Astrocyte (in vitro differentiated cells and primary cell): Measurements from ENCODE around the gene C11orf24. TPM values are rescaled to one million over a fixed set of nuclear protein-coding genes. Genes with fewer than 3 reads are reported as not detected.

Source experiments
- DNase-seq: peaks from one replicate; pipeline ENCODE4 v3.0.0-alpha.2; 2010; ENCODE audit warnings: low read depth
- FAIRE-seq: peaks from 2 replicates; lab custom pipeline; 2011; peaks lifted over from hg19 to GRCh38; lab: Jason Lieb, UNC
- H2AFZ ChIP-seq: 2 replicates; pipeline ENCODE4 v1.6.0; 2012; ENCODE audit warnings: low read depth, low read length, inconsistent platforms
- H3K27ac ChIP-seq: 2 replicates; pipeline ENCODE4 v1.5.1; 2011; ENCODE audit warnings: low read depth, low read length, inconsistent platforms
- H3K27me3 ChIP-seq: 2 replicates; pipeline ENCODE4 v1.6.0; 2011; ENCODE audit warnings: low read length, inconsistent platforms; ENCODE audit not compliant: insufficient read depth
- H3K36me3 ChIP-seq: 2 replicates; pipeline ENCODE4 v1.5.1; 2011; ENCODE audit warnings: low read length, inconsistent platforms; ENCODE audit not compliant: insufficient read depth
- H3K4me1 ChIP-seq: 2 replicates; pipeline ENCODE4 v1.5.1; 2011; ENCODE audit warnings: low read length, inconsistent platforms; ENCODE audit not compliant: insufficient read depth
- H3K4me2 ChIP-seq: 2 replicates; pipeline ENCODE4 v1.6.0; 2012; ENCODE audit warnings: low read length, inconsistent platforms
- H3K4me3 ChIP-seq: 2 replicates; pipeline ENCODE4 v1.5.1; 2011; ENCODE audit warnings: low read depth, mild to moderate bottlenecking, low read length, inconsistent platforms; ENCODE audit not compliant: insufficient read depth
- H3K79me2 ChIP-seq: 2 replicates; pipeline ENCODE4 v1.6.0; 2012; ENCODE audit warnings: mild to moderate bottlenecking, low read length, inconsistent platforms; ENCODE audit not compliant: insufficient read depth
- H3K9ac ChIP-seq: 2 replicates; pipeline ENCODE4 v1.6.0; 2012; ENCODE audit warnings: mild to moderate bottlenecking, low read length, inconsistent platforms
- H3K9me3 ChIP-seq: 2 replicates; pipeline ENCODE4 v1.5.1; 2012; ENCODE audit warnings: low read depth, mild to moderate bottlenecking, low read length, inconsistent platforms; ENCODE audit not compliant: insufficient read depth
- H4K20me1 ChIP-seq: 2 replicates; pipeline ENCODE4 v1.6.0; 2012; ENCODE audit warnings: low read length, inconsistent platforms; ENCODE audit not compliant: insufficient read depth
- H3K27ac Mint-ChIP-seq: one replicate; pipeline ENCODE4 v1.8.0; 2021; ENCODE audit warnings: mild to moderate bottlenecking, mixed read lengths; ENCODE audit not compliant: unreplicated experiment
- H3K27me3 Mint-ChIP-seq: one replicate; pipeline ENCODE4 v1.8.0; 2021; ENCODE audit warnings: low read depth, mixed read lengths; ENCODE audit not compliant: unreplicated experiment
- H3K36me3 Mint-ChIP-seq: one replicate; pipeline ENCODE4 v1.8.0; 2021; ENCODE audit warnings: low read depth, mixed read lengths; ENCODE audit not compliant: unreplicated experiment
- H3K4me1 Mint-ChIP-seq: one replicate; pipeline ENCODE4 v1.8.0; 2021; ENCODE audit warnings: low read depth, mixed read lengths; ENCODE audit not compliant: unreplicated experiment
- H3K4me3 Mint-ChIP-seq: one replicate; pipeline ENCODE4 v1.8.0; 2021; ENCODE audit warnings: mild to moderate bottlenecking, moderate library complexity, mixed read lengths; ENCODE audit not compliant: unreplicated experiment
- H3K9me3 Mint-ChIP-seq: one replicate; pipeline ENCODE4 v1.8.0; 2021; ENCODE audit warnings: mild to moderate bottlenecking, mixed read lengths; ENCODE audit not compliant: unreplicated experiment
- CTCF ChIP-seq: IDR thresholded peaks from 2 replicates; pipeline ENCODE4 v1.5.1; 2011; ENCODE audit warnings: low read depth, mild to moderate bottlenecking, inconsistent platforms, low read length, moderate library complexity; ENCODE audit not compliant: insufficient read depth
- EZH2 ChIP-seq: IDR thresholded peaks from 2 replicates; pipeline ENCODE4 v1.6.1; 2012; ENCODE audit warnings: mild to moderate bottlenecking, low read length, inconsistent platforms; ENCODE audit not compliant: insufficient read depth
- total RNA-seq: library from RNA; stranded (reverse); gene quantifications from 2 replicates; pipeline ENCODE4 v1.2.1, GENCODE V29; 2021

C11orf24 gene
- total RNA-seq, 1 donor from 2014 or later: 79.8 TPM

DNA sequence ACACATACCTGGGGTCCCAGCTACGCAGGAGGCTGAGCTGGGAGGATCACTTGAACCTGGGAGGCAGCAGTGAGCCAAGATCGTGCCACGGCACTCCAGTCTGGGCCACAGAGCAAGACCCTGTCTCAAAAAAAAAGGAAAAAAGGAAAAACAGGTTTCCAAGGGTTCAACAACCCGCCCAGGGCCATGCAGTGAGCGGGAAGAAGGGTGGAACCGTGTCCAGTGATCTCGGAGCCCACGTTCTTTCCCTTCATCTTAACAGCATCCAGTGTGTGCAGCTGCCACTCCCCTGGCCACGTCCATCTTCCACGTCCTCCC, 25.7 kb upstream of the C11orf24 start:
- no peak overlapping the region for H3K27ac Mint-ChIP-seq
- Histone ChIP-seq H3K36me3 (no peaks in the 10 kb centered on the region), H3K9me3 (no peaks in the 10 kb centered on the region)

DNA sequence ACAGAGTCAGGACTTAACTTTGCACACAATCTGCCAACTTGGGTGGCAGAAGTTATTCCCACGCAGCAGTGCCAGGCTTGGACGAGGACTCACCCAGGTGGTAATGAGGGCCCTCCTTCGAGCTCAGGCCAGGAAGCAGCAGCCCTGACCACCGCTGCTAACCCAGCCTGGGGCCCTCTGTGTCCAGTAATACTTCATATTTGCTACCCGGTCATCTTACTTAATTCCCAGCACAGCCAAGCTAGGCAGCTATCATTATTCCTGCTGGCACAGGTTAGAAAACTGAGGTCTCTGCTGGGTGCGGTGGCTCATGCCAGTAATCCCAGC, 25.2 kb upstream of the C11orf24 start:
- H3K4me3 Mint-ChIP-seq: no peak overlapping the region
- Histone ChIP-seq H3K79me2 (no peaks in the 10 kb centered on the region), H3K27me3 (no peaks in the 10 kb centered on the region), H3K9ac (no peak overlapping the region), H3K4me3 (no peak overlapping the region), H2AFZ (no peak overlapping the region), H3K27ac (no peak overlapping the region), H3K4me2 (no peak overlapping the region), H3K4me1 (no peaks in the 10 kb centered on the region), H3K9me3 (no peaks in the 10 kb centered on the region), H3K36me3 (no peaks in the 10 kb centered on the region), H4K20me1 (no peaks in the 10 kb centered on the region)
- no peaks in the 10 kb centered on the region for H3K36me3 Mint-ChIP-seq
- H3K27ac Mint-ChIP-seq: no peak overlapping the region
- peaks cover 18% of the 10 kb centered on the region for H3K27me3 Mint-ChIP-seq
- DNase-seq: no peak
- no peak for TF ChIP-seq CTCF
- no peak for TF ChIP-seq EZH2
- no peak for FAIRE-seq
- H3K9me3 Mint-ChIP-seq: no peaks in the 10 kb centered on the region
- H3K4me1 Mint-ChIP-seq: no peaks in the 10 kb centered on the region

More for the DNA sequence above, 25.7 kb upstream of the C11orf24 start:
- H2AFZ ChIP-seq: peak overlapping the region; percentile 67
- H3K27me3 ChIP-seq: no peaks in the 10 kb centered on the region
- TF ChIP-seq EZH2 (no peak), CTCF (no peak)
- H3K27ac ChIP-seq: no peak overlapping the region
- no peaks in the 10 kb centered on the region for H3K4me1 Mint-ChIP-seq
- H3K4me1 ChIP-seq: no peaks in the 10 kb centered on the region
- H3K36me3 Mint-ChIP-seq: no peaks in the 10 kb centered on the region
- no peak overlapping the region for H3K4me3 ChIP-seq
- no peak overlapping the region for H3K9ac ChIP-seq
- peak overlapping the region; percentile 52 for H3K4me2 ChIP-seq
- peaks cover 18% of the 10 kb centered on the region for H3K27me3 Mint-ChIP-seq
- no peaks in the 10 kb centered on the region for H4K20me1 ChIP-seq
- no peaks in the 10 kb centered on the region for H3K79me2 ChIP-seq
- no peak for DNase-seq
- no peaks in the 10 kb centered on the region for H3K9me3 Mint-ChIP-seq
- H3K4me3 Mint-ChIP-seq: no peak overlapping the region
- no peak for FAIRE-seq

DNA sequence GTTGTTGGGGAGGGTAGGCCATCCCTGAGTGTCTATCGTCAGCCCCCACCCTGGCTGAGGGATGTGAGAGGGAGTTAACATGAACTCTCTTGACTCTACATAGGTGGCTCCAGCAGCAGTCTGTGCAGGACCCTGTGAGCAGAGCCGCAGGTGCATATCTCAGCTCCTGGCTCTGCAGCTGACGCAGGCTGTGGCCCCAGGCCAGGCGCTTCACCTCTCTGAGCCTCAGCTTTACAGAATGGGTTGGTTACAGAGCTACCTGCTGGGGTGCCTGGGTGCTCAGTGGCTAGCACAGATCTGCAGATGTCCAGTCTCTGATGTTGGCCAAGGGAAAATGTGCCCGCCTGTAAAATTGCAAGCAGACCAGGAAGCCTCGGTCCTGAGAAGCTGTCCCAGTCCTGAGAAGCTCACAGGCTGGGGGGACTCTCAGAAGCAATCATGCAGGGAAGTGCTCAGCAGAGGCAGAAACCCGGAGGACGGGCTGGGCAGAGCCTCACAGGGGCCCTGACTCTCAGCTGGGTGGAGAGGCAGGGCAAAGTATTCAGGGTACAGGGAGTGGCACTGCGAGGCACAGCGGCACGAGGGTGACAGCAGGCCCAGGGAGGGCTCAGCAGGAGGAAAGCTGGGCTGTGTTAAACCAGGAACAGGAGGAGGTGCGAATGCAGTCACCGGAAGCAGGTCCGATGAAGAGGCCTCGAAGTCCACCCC, 24.7 kb upstream of the C11orf24 start:
- H3K9ac ChIP-seq: no peak overlapping the region
- H3K4me1 Mint-ChIP-seq: no peaks in the 10 kb centered on the region
- no peaks in the 10 kb centered on the region for H3K27me3 ChIP-seq
- no peaks in the 10 kb centered on the region for H3K9me3 ChIP-seq
- no peak overlapping the region for H3K4me3 Mint-ChIP-seq
- H2AFZ ChIP-seq: no peak overlapping the region
- no peak for TF ChIP-seq EZH2
- no peak for TF ChIP-seq CTCF
- H3K4me2 ChIP-seq: no peak overlapping the region
- FAIRE-seq: no peak
- H3K4me1 ChIP-seq: no peaks in the 10 kb centered on the region
- H3K36me3 ChIP-seq: no peaks in the 10 kb centered on the region
- no peaks in the 10 kb centered on the region for H3K36me3 Mint-ChIP-seq
- no peak for DNase-seq
- no peaks in the 10 kb centered on the region for H3K9me3 Mint-ChIP-seq
- no peak overlapping the region for H3K27ac ChIP-seq
- H3K27ac Mint-ChIP-seq: peak overlapping the region; percentile 80
- H4K20me1 ChIP-seq: no peaks in the 10 kb centered on the region
- H3K4me3 ChIP-seq: no peak overlapping the region
- H3K27me3 Mint-ChIP-seq: peaks cover 18% of the 10 kb centered on the region
- H3K79me2 ChIP-seq: no peaks in the 10 kb centered on the region
